GM19099 (cell line): ENCODE results near the gene PNPLA1.

Source experiments
- POLR2A ChIP-seq: IDR thresholded peaks from 3 replicates; pipeline ENCODE4 v1.6.1; 2011; ENCODE audit warnings: low read depth; ENCODE audit not compliant: insufficient read length; ENCODE audit errors: extremely low read depth

PNPLA1 gene

DNA sequence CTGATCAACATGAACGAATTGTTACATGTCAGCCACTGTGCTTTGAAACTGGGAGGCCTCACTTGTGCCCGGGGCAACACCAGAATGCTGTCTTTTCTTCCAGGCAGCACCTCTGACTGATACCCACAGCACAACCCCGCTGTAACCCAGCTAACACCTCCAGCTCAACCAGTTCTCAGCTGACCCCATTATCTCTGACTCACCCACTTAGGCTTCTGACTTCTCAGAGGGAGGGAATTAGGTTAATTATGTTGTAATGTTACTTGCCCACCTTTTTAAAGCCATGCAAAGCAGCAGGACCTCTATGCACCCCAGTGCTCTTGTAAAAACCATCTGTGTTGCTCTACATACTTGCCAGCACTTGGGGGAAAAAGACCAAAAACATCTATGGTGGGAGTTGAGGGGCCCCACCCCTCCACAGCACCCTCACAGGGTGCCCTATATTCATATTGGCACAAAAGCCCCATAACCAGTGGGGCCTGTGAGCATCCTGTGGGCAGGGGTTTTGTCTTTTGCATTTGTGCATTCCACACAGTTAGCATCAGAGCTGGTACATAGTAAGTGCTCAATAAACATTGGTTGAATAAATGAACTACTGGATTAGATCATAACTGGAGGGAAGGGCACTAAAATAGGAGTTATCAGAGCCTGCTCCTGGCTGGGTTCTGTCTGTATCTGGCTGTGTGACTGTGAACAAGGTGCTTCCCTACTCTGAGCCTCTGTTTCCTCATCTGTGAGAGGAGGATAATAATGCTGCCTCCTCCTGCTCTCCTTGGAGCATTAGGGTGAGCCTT is 44.6 kb downstream of the PNPLA1 start:
- no peak for TF ChIP-seq POLR2A

- no peak for TF ChIP-seq POLR2A
Observed at GRCh38 chr6:36315921-36316320, 46.1 kb downstream of the PNPLA1 start.

GRCh38 chr6:36317623-36318022 is 47.8 kb downstream of the PNPLA1 start:
- no peak for TF ChIP-seq POLR2A

GRCh38 chr6:36318690-36319435 is 49.0 kb downstream of the PNPLA1 start:
- TF ChIP-seq POLR2A = no peak

- no peak for TF ChIP-seq POLR2A
Observed at GRCh38 chr6:36319436-36319762, 49.5 kb downstream of the PNPLA1 start.

GRCh38 chr6:36319821-36320220 is 50.0 kb downstream of the PNPLA1 start:
- no peak for TF ChIP-seq POLR2A

GRCh38 chr6:36320475-36320874 is 50.6 kb downstream of the PNPLA1 start:
- TF ChIP-seq POLR2A = no peak

GRCh38 chr6:36322591-36322990 is 52.7 kb downstream of the PNPLA1 start:
- TF ChIP-seq POLR2A = no peak

DNA sequence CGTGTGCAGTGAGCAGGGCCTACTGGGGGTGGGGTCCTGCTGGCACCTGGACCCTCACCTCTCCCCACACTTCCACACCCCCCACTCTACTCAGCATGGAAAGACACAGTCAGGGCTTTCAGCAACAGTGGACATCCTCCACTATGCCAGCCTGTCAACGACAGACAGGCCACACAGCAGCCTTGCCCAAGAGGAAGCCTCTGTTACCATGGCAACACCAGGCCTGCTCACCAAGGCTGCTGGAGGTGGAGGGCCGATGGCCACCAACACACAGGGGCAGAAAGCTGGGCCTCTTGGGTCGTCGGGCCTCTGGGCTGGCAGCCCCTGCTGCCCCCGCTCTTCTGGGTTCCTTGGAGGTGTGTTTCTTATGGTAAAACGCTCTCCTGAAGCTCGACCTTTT is 53.2 kb downstream of the PNPLA1 start:
- TF ChIP-seq POLR2A = no peak

- TF ChIP-seq POLR2A = no peak
Observed at GRCh38 chr6:36324191-36324590, 54.3 kb downstream of the PNPLA1 start.

GRCh38 chr6:36324715-36325114 is 54.9 kb downstream of the PNPLA1 start:
- no peak for TF ChIP-seq POLR2A

GRCh38 chr6:36326356-36326995 is 56.6 kb downstream of the PNPLA1 start:
- no peak for TF ChIP-seq POLR2A

GRCh38 chr6:36327226-36327918 is 57.5 kb downstream of the PNPLA1 start:
- no peak for TF ChIP-seq POLR2A

GRCh38 chr6:36327919-36328236 is 58.0 kb downstream of the PNPLA1 start:
- no peak for TF ChIP-seq POLR2A

DNA sequence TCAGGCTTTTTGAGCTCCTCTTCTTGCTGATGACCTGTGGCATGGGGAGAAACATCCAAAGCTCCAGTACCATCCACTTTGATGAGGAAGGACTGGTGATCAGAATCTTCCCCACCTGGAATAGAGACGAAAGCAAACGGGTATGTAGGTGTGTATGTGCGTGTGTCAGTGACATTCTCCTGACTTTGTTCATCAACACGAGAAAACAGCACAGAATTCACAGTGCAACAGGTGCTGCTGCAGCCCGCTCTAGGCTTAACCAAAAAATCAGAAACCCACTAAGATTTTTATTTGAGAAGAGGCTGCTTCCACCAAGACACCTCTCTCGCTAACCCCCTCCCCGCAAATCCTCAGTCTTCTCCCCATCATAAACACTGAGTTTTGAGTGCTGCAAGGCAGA is 58.7 kb downstream of the PNPLA1 start:
- TF ChIP-seq POLR2A = no peak
